ENCODE results near the gene ABHD3.

Gene ABHD3

DNA sequence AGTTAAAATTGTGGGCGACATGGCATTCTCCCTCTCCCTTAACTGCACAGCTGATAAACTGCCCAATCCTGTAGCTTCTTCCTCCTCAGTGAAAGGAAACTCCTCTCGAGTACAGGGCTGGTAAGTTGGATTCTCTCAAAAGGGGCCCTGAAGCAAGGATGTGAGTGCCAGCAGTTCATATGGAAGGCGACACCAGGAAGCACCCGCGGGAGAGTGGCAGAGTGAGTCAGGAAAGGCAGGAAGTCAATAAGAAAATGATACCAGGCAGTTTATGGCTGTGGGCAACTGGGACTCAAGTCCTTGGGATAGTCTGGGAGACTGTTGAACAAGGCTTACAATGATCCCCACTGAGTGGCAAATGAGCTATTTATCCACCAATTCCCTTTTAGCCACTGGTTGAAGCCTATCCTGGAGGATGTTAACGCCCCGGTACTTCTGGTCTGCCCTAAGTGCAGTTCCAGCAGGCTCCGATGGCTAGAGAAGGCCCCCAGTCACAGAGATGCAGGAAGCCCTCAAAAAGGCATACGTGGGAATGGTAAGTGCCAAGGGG, 34.8 kb downstream of the ABHD3 start:
- no peak for DNase-seq (ENCODE audit: low spot score)
- no peaks in the 10 kb centered on the region for H3K36me3 ChIP-seq (ENCODE audit: low read depth)
- H3K27ac ChIP-seq (ENCODE audit: poor library complexity, severe bottlenecking), result peak overlapping the region; percentile 45
- peak; percentile 55; the same call in 2 of the 3 replicates for ATAC-seq (ENCODE audit: low read depth)
- no peaks in the 10 kb centered on the region for H3K27me3 ChIP-seq (ENCODE audit: insufficient read depth, poor library complexity, severe bottlenecking)
- peaks cover 29% of the 10 kb centered on the region for H3K4me1 ChIP-seq (ENCODE audit: insufficient read depth, poor library complexity, severe bottlenecking)
- TF ChIP-seq, protein P1, sequence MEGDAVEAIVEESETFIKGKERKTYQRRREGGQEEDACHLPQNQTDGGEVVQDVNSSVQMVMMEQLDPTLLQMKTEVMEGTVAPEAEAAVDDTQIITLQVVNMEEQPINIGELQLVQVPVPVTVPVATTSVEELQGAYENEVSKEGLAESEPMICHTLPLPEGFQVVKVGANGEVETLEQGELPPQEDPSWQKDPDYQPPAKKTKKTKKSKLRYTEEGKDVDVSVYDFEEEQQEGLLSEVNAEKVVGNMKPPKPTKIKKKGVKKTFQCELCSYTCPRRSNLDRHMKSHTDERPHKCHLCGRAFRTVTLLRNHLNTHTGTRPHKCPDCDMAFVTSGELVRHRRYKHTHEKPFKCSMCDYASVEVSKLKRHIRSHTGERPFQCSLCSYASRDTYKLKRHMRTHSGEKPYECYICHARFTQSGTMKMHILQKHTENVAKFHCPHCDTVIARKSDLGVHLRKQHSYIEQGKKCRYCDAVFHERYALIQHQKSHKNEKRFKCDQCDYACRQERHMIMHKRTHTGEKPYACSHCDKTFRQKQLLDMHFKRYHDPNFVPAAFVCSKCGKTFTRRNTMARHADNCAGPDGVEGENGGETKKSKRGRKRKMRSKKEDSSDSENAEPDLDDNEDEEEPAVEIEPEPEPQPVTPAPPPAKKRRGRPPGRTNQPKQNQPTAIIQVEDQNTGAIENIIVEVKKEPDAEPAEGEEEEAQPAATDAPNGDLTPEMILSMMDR (IDR thresholded peaks at IDR 0.05; ENCODE audit: poor library complexity, severe bottlenecking), result no peak
- no peaks in the 10 kb centered on the region for H3K9me3 ChIP-seq (ENCODE audit: severe bottlenecking)
- H3K4me3 ChIP-seq (ENCODE audit: severe bottlenecking), result no peak overlapping the region

DNA sequence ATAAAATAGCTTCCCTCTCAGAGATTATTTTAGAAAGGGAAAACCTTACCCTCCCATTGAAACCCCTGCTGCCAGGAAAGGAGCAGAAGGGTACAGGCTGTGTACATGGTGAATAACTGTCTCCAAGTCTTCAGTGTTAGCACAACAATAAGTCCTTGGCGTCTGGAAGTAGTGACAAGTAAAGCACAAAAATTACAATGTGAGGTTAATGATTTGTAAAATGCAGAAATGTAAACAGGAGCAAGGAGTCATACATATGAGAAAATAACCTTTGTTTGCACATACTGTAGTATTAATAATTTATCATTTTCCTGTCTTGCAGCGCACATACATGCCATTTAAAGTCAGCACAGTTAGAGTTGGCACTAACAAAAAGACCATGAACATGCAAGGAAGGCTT, 40.5 kb downstream of the ABHD3 start:
- no peak for DNase-seq (ENCODE audit: low spot score)
- Histone ChIP-seq H3K27ac (ENCODE audit: poor library complexity, severe bottlenecking) (no peak overlapping the region), H3K27me3 (ENCODE audit: insufficient read depth, poor library complexity, severe bottlenecking) (no peaks in the 10 kb centered on the region), H3K9me3 (ENCODE audit: severe bottlenecking) (no peaks in the 10 kb centered on the region), H3K36me3 (ENCODE audit: low read depth) (no peaks in the 10 kb centered on the region), H3K4me1 (ENCODE audit: insufficient read depth, poor library complexity, severe bottlenecking) (peaks cover 12% of the 10 kb centered on the region), H3K4me3 (ENCODE audit: severe bottlenecking) (no peak overlapping the region)
- no peak for ATAC-seq (ENCODE audit: low read depth)
- TF ChIP-seq, protein P1 (IDR thresholded peaks at IDR 0.05; ENCODE audit: poor library complexity, severe bottlenecking), result no peak

DNA sequence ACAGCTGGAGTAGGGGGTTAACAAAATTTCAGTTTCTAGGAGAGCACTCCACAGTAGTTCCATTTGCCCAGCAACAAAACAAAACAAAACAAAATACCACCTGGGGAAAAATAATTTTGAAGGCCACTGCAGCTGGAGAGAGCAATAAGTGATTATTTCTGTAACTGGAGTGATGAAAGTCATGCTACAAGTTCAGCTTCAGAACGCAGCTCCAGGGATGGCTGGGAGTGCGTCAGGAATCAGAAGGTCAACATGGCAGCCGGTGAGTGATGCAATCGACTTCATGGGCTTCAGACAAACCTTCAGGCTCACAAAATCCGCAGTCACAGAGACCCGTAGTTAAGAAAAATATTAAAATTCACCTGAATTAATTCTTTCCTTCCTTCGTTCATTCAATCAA, 41.0 kb downstream of the ABHD3 start:
- no peaks in the 10 kb centered on the region for H3K9me3 ChIP-seq (ENCODE audit: severe bottlenecking)
- H3K4me3 ChIP-seq (ENCODE audit: severe bottlenecking), result no peak overlapping the region
- H3K27ac ChIP-seq (ENCODE audit: poor library complexity, severe bottlenecking), result no peak overlapping the region
- H3K4me1 ChIP-seq (ENCODE audit: insufficient read depth, poor library complexity, severe bottlenecking), result peaks cover 12% of the 10 kb centered on the region
- no peaks in the 10 kb centered on the region for H3K36me3 ChIP-seq (ENCODE audit: low read depth)
- DNase-seq (ENCODE audit: low spot score), result no peak
- H3K27me3 ChIP-seq (ENCODE audit: insufficient read depth, poor library complexity, severe bottlenecking), result no peaks in the 10 kb centered on the region
- TF ChIP-seq, protein P1 (IDR thresholded peaks at IDR 0.05; ENCODE audit: poor library complexity, severe bottlenecking), result no peak
- no peak for ATAC-seq (ENCODE audit: low read depth)

DNA sequence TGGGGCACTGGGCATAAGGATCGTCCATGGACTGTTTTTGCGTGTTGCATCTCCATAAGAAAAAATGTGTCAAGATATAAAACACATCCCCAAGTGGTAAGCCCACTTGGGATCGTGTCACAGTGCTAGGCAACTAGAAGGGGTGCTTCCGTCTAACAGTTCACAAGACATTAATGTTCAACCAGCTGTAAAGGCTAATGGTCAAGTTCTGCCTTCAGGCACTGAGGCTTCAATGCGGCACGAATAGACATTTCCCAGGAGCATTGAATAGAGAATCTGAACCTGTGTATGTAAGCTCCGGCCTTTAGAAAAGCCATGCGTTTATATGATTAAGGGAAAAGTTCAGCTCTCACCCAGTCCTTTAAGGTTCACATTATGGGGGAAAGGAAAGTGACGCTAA, 42.0 kb downstream of the ABHD3 start:
- no peak overlapping the region for H3K4me3 ChIP-seq (ENCODE audit: severe bottlenecking)
- no peaks in the 10 kb centered on the region for H3K36me3 ChIP-seq (ENCODE audit: low read depth)
- DNase-seq (ENCODE audit: low spot score) (no peak), ATAC-seq (ENCODE audit: low read depth) (no peak)
- H3K27ac ChIP-seq (ENCODE audit: poor library complexity, severe bottlenecking), result no peak overlapping the region
- peaks cover 2% of the 10 kb centered on the region for H3K4me1 ChIP-seq (ENCODE audit: insufficient read depth, poor library complexity, severe bottlenecking)
- no peaks in the 10 kb centered on the region for H3K27me3 ChIP-seq (ENCODE audit: insufficient read depth, poor library complexity, severe bottlenecking)
- H3K9me3 ChIP-seq (ENCODE audit: severe bottlenecking), result no peaks in the 10 kb centered on the region
- TF ChIP-seq, protein P1 (IDR thresholded peaks at IDR 0.05; ENCODE audit: poor library complexity, severe bottlenecking), result no peak

DNA sequence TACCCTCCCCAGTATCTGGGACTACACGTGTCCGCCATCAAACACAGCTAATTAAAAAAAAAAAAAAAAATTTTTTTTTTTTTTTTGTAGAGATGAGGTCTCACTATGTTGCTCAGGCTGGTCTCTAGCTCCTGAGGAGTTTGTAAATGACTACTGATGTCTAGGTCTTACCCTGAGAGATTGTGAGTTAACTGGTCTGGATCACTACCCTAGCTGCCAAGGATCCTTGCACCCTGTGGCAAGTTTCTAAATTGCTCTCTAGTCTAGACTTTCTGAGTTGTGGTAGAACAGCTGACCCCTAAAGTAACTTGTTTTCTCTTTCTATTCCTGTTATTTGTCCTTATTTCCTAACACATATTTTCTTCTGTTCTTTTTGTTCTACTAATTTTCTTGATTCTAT, 44.5 kb downstream of the ABHD3 start:
- peaks cover 8% of the 10 kb centered on the region for H3K4me1 ChIP-seq (ENCODE audit: insufficient read depth, poor library complexity, severe bottlenecking)
- DNase-seq (ENCODE audit: low spot score), result no peak
- no peak overlapping the region for H3K4me3 ChIP-seq (ENCODE audit: severe bottlenecking)
- no peaks in the 10 kb centered on the region for H3K27me3 ChIP-seq (ENCODE audit: insufficient read depth, poor library complexity, severe bottlenecking)
- H3K36me3 ChIP-seq (ENCODE audit: low read depth), result 0 out of 2 replicates have a peak, but pooled peaks cover 2% of the 10 kb centered on the region
- no peak overlapping the region for H3K27ac ChIP-seq (ENCODE audit: poor library complexity, severe bottlenecking)
- TF ChIP-seq, protein P1 (IDR thresholded peaks at IDR 0.05; ENCODE audit: poor library complexity, severe bottlenecking), result no peak
- no peak for ATAC-seq (ENCODE audit: low read depth)
- H3K9me3 ChIP-seq (ENCODE audit: severe bottlenecking), result no peaks in the 10 kb centered on the region
